Activated gamma-delta T cell treated with Interleukin-2 at 50 U/mL for 16 hours (primary cell): ENCODE data around the gene GLOD5.

Experiments
- DNase-seq: peaks from one replicate; pipeline ENCODE4 v3.0.0-alpha.2; 2020

GLOD5 gene

DNA sequence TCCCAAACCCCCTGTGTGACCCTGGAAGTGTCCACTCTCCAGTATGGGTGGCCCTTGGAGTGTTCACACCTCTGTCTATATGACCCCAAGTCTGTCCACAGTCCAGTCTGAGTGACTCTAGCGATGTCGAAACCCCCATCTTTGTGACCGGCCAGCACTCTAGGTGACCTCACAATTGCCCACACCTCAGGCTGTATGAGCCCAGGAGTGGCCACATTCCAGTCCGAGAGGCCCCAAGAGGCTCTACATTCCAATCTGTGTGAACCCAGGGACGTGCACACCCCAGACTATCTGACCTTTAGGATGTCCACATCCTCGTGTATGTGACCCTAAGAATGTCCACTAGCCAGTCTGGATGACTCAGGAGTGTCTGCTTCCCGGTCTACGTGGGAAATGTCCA is 7.3 kb upstream of the GLOD5 start:
- no peak for DNase-seq

DNA sequence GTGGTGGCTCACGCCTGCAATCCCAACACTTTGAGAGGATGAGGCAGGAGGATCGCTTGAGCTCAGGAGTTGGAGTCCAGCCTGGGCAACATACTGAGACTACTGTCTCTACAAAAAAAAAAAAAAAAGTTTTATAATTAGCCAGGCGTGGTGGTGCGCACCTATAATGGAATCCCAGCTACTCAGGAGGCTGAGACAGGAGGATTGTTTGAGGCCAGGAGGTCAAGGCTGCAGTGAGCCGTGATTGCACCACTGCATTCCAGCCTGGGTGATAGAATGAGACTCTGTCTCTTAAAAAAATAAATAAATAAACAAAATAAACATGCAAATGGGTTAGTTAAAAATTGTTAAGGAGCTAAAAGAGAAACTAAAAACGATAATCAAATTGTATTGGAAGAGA is 7.7 kb downstream of the GLOD5 start:
- no peak for DNase-seq

DNA sequence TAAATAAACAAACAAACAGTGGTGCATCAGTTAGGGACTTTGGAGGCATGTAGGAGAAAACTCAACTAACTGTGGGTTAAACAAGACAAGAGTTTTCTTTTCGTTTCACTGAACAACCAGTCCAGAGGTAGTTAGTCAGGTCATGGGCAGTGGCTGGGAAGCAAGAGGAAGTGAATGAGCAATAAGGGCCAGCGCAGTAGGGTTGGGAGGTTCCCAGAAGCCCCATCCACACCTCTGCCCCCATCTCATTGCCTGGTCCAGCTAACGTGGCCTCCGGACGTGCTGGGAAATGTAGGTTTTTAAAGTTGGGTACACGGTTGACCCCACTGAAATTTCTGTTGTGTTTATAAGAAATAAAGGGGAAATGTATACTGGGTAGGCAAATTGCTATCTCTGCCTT is 8.7 kb downstream of the GLOD5 start:
- no peak for DNase-seq

DNA sequence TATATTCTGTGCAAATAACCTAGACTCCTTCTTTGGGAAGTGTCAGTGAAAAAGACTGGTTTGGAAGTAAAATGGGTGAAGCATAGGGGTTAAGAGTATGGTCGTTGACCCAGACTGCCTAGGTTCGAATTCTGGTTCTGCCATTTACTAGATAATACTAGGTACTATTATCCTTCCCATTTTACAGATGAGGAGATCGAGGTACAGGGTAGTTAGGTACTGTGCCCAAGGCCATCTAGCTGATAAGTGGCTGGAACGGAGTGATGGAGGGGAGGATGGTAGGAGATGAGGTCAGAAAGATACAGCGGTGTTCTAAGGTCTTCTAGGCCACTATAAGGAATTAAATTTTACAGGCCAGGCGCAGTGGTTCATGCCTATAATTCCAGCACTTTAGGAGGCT is 11.1 kb downstream of the GLOD5 start:
- no peak for DNase-seq

DNA sequence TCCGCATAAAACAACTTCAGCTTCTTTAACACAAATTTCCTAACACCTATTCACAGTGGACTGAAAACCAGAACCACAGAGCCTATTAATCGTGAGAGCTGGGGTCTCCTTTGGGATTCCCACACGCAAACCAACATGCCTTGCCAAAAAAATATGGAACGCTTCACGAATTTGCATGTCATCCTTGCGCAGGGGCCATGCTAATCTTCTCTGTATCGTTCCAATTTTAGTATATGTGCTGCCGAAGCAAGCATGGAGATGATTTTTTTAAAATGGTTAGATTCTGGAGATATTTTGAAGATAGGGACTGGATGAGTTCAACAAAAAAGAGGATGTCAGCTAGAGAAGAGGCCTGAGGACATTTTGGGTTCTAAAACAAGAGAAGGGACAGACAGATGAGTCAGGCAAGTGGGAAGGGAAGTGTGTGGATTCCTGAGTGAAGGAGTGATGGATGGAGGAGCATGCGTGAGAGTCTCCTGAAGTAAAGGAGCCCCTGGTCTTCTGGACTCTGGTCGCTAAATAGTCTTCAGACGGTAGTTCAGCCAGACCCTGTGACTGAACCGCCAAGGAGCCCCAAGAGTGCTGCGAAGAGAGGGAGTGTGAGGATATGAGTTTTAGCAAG is 15.4 kb downstream of the GLOD5 start:
- DNase-seq = no peak

DNA sequence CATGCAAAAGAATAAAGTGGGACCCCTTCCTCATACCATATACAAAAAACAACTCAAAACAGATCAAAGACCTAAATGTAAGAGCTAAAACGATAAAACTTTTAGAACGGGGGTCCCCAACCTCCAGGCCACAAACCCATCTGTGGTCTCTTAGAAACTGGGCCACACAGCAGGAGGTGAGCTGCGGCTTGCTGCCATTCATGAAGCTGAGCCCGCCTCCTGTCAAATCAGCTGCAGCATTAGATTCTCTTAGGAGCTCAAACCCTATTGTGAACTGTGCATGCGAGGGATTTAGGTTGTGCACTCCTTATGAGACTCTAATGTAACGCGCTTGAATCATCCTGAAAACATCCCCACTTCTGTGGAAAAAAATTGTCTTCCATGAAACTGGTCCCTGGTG is 17.9 kb downstream of the GLOD5 start:
- no peak for DNase-seq

DNA sequence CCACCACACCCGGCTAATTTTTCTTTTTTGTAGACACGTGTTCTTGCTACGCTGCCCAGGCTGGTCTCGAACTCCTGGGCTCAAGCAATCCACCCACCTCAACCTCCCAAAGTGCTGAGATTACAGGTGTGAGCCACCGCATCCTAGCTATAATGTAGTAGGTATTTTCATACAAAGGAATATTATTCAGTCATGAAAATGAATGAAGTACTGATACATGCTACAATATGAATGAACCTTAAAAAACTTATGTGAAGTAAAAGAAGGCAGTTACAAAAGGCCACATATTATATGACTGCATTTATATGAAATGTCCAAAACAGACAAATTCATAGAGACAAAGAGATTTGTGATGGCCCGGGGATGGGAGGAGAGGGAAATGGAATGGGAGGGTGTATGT is 20.2 kb downstream of the GLOD5 start:
- no peak for DNase-seq

DNA sequence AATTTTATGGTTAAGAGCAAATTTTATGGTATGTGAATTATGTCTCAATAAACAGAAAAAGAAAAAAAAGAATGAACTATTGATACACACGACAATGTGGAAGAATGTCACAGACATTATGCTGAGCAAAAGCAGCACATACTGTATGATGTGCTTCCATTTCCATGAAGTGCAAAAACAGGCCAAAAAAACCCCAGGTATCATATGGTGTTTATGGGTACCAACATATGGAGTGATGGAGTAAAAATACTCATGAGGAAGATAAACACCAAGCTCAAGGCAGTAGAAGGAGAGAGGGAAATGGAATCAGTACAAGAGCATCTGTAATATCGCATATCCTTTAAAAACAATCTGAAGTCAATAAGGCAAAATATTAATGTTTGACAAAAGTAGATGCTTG is 20.7 kb downstream of the GLOD5 start:
- DNase-seq = no peak

DNA sequence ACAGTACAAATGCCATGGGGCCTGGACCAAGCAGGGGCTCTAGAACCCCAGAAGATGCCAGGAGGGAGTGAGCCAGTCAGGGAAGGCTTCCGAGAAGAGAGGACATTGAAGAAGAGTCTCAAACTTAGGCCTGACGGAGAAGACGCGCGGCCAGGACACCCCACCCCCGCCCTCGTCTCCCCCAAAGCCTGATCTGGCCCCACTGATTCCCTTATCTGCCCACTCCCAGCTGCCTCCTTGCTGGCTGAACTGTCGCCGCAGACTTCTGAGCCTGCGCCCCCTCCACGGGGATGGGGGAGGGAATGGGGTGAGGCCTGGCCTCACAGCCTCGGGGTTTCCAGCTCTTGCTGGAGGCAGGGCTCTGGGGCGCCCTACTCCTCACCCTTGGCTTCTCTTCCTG is 21.2 kb downstream of the GLOD5 start:
- no peak for DNase-seq

DNA sequence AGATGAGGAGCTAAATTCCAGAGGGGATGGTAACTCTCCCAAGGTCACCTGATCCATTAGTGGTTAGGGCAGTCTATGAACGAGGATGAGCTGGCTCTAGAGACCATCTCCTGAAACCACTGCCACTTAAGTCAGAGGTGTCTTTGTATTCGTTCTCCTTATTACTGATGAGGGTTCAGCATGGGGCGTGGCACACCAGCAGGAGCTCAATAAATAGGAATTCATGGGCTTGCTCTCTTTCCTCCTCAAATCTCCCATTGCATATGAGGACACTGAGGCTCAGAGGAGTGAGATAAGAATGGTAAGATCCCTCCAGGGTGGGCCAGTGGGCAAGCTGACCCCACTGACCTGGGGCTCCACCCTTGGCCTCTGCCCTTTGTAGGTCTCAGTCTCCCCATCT is 23.2 kb downstream of the GLOD5 start:
- no peak for DNase-seq

DNA sequence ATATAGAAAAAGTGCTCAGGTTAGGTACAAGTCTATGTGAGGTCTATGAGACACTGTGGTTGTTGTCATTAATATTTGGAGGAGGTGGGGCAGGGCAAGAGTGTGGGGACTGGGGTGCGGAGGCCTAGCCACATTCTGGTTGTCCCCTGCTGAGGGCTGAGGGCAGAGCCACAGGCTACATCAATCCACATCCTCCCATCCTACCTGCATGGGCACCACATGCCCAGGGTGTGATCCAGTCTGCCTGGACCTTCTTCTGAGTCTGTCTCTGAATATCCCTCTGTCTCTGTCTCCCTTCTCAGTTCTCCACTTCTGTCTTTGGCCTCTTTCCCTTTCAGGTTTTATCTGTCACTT is 23.6 kb downstream of the GLOD5 start:
- no peak for DNase-seq

DNA sequence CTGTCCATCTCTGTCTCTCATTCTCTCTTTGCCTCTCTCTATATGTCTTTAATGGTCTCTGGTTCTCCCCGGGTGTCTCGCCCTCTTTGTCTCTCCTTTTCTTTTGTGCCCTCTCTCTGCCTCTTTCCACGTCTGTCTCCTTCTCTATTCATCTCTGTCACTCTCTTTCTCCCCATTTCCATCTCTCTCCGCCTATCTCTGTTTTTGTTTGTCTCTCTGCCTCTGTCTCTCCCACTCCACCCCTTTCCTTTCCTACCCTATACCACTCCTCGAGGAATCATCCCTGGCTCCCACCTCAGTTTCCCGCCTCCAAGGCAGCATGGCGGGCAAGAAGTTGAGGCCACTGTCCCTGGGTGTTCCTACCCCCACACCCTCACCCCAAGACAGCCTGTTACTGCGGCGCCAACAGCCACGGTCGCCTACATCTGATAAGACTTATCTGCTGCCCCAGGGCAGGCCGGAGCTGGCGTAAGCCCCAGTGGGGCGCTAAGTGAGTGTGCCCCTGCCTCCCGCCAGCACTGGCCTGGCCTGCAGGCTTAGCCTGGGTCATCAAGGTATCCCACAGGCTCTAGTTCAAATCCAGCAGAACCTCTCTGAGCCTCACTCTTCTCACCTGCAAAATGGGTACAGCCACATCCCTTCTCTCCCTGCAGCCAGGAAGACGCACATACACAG is 24.1 kb downstream of the GLOD5 start:
- DNase-seq = no peak

DNA sequence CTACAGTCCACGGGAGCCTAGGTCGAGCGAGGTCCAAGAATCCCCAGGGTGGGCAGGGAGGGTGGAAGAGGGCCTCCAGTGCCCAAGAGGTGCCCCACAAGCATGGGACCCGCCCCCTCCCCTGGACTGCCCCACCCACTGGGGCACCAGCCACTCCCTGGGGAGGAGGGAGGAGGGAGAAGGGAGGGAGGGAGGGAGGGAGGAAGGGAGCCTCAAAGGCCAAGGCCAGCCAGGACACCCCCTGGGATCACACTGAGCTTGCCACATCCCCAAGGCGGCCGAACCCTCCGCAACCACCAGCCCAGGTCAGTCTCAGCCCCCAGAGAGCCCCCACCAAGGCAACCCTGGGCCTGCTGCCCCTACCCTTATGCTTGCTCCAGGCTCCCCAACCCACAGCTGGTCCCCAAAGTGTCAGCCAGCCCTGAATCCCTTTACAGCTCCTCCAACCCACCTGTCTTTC is 24.8 kb downstream of the GLOD5 start, which contains the start of gene GATA1:
Gene GATA1 (plus strand): TSS at position 250 of the 460 bp plus-strand sequence. CDS start 4,520 bp downstream, outside the sequence.
- DNase-seq = no peak

DNA sequence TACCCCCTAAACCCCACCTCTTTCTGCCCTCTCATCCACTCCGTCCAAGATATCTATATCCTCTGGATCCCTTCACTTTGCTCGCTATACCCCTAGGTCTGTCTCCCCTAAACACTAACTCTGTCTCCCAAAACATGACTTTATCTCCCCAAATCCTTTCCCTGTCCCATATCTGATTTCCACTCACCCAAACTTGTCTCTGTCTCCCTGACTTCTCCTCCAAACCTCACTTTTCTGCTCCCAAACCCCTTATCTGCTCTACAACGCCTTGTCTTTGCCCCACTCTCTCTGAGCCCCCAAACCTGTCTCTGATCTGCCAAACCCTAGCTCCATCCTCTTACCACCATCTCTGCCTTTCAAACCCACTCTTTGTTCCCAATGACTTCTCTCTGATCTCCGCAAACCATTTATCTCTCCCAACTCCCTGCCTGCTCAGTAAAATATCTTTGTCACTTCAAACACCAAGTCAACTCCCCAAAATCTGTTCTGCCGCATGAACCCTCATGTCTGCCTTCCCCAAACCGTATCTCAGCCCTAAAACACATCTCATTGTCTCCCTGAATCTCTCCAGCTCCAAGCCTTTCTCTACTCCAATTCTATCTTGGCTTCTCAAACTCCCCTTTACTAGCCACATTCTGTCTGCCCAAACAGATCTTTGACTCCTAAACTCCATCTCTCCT is 25.4 kb downstream of the GLOD5 start:
- no peak for DNase-seq

DNA sequence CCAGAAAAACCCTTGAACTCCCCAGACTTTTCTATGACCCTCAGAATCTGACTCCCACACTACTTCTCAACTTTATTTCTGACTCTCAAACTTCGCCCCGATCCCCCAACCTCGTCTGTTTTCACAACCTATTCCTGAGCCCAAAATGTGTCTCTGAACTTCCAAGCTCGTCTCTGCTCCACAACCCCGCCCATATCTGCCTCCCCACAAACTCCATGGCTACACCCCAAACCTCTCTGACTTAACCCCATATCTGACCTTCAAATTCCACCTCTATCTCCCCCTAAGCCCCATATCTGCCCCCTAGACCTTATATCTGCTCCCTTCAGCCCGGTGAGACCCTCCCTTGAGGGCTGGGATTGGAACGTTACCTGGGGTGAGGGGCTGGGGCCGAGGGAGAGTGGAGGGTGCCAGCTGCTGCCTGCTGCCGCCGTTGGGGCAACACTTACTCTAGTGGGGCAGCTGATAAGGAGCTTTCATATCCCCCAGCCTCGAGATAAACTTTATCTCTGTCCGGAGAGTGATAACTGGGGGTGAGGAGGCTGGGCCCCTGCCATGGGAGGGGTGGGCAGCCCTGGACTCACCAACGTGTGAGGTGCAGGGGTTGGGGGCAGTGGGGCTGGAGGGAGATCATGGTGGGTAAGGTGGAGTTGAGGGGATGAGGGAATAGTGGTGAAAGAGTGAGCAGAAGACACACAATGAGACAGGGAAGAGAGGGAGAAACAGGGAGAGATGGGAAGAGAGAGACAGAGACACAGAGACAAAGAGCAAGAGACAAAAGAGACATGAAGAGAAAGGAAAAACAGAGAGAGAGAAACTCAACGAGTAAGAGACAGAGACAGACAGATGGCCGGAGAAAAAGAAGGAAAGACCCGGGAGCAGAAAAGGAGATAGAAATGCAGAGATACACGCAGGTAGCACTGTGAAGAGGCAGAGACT is 26.2 kb downstream of the GLOD5 start:
- no peak for DNase-seq

DNA sequence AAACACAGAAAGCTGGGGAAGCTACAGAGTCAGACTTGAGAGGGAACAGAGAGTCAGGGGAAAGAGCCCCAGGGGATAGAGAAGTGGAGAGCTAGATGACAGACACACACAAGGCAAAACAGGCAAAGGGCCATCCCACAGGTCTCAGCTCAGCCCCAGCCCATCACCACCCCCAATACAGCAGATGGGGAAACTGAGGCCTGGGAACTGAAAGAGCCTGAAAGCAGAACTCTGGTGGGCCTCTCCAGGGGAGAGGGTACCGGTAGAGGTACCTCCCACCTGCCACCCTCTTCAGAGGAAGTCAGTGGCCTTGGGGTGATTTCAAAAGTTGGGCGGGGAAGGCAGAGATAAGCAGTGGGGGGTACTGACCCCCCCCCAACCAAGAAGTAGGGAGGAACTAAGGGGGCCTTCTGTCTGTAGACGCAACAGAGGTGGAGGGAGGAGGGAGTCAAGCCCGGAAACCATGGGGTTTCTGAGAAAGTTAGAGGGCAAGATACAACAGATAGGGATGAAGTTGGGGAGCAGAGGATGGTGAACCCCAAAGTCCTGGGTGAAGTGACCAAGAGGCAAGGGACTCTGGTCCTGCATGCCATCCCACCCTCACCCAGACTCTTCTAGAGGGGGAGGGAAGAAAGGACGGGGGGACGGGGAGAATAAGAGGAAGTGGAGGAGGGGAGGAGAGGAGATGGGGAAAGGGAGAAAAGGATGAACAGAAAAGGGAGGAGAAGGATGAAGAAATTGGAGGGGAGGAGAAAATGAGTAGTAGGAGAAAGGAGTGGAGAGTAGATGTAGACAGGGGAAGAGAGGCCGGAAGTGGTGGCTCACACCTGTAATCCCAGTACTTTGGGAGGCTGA is 28.0 kb downstream of the GLOD5 start:
- no peak for DNase-seq

DNA sequence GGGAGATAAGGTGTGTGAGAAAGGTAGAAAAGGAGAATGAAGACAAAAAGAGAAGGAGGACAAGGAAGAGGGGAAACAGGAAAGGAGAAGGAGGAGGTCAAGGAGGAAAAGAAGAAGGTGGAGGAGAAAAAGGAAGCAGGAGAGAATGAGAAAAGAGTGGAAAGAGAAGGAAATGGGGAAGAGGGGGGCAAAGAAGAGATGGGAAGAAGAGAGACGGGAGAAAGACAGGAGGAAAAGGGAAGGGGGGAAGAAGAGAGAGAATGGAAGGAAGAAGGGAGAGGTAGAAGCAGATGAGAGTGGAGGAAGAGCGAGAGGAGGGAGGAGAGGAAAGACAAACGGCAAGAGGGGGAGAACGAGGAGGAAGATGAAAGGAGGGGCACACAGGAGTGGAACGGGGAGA is 28.9 kb downstream of the GLOD5 start:
- DNase-seq = no peak

DNA sequence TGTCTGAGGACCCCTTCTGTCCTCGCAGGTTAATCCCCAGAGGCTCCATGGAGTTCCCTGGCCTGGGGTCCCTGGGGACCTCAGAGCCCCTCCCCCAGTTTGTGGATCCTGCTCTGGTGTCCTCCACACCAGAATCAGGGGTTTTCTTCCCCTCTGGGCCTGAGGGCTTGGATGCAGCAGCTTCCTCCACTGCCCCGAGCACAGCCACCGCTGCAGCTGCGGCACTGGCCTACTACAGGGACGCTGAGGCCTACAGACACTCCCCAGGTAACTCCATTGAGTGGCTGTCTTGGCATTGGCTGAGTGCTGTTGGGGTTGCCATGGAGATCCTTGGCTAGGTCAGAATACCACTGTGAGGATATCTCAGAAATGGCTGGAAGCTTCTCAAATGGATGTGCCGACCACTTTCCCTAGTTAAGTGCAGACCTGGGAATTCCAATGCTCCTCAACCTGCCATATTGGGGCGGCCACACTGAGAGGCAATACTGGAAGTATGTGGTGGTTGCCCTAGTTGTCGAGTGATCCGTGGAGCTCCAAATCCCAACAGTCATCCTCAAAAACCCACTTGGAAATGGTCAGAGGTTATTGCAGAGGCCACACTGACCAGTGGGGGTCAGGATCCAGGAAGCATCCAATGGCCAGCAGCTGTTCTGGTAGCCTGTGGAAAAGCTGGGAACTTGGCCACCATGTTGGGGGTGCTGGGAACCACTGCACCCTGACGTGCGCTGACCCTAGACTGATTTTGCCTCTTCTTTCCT is 29.7 kb downstream of the GLOD5 start:
- no peak for DNase-seq

DNA sequence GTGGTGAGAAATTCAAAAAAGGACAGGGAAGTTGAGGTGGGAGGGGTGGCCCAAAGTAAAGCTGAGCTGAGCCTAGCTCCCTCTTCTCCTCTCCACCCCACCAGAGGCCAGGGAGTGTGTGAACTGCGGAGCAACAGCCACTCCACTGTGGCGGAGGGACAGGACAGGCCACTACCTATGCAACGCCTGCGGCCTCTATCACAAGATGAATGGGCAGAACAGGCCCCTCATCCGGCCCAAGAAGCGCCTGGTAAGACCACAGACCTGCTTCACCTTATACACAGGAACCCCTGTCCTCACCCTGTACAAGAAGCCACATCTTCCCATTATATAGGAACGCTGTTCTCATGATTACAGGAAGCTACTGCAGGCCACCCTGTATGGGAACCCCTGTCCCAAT is 30.7 kb downstream of the GLOD5 start:
- no peak for DNase-seq

DNA sequence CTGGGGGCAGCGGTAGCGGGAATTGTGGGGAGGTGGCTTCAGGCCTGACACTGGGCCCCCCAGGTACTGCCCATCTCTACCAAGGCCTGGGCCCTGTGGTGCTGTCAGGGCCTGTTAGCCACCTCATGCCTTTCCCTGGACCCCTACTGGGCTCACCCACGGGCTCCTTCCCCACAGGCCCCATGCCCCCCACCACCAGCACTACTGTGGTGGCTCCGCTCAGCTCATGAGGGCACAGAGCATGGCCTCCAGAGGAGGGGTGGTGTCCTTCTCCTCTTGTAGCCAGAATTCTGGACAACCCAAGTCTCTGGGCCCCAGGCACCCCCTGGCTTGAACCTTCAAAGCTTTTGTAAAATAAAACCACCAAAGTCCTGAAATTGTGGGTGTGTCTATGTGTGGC is 32.4 kb downstream of the GLOD5 start:
- DNase-seq = no peak

DNA sequence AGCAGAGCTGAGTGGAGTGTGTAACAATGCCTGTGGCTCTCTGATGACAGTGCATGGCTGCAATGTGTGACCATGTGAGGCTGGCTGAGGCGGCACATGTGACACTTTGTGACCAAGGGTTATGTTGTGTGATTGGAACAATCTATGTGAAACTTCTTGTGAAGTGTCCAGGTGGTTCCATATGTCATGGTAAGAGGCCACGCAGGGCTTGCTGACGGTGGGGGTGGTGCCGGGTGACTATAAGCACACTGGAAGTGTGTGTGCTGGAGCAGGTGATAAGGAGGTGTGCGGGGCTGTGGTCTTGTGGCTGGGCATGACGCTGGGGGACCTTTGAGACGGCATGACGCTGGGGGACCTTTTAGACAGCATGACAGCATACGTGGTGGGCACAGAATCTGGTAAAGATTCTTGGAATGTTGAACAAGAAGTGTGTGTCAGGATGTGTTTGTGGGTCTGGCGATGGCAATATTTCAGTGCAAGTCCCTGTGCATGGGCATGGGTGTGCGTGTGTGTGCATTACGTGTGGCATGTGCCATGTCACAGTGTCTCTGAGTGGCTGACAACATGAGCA is 32.9 kb downstream of the GLOD5 start:
- DNase-seq = no peak
